ENCODE results near the gene CLEC20A. TPM values are rescaled to one million over a fixed set of nuclear protein-coding genes. Genes with fewer than 3 reads are reported as not detected.

CLEC20A gene
- total and polyA plus RNA-seq, 2 of the 8 experiments (the other 6 are each of a cell fraction or from before 2014, with no cell fraction given) = not detected

GRCh38 chr1:178451529-178451928, 45.2 kb downstream of the CLEC20A start:
- CTCF ChIA-PET (ENCODE audit: partially characterized antibody) = no interaction called here
- H3K79me1 ChIP-seq (ENCODE audit: low read depth, low read length) = no peaks in the 10 kb centered on the region
- no peak overlapping the region for H3K4me2 ChIP-seq (ENCODE audit: insufficient read depth in 1 of 2, low read depth in 2 of 2, low read length in 2 of 2)
- no peak overlapping the region for H2AFZ ChIP-seq (ENCODE audit: low read length)
- WGBS, 2 experiments (ENCODE audit: extremely low coverage in 1 of 2, insufficient coverage in 1 of 2, insufficient read length in 1 of 2, insufficient replicate concordance in 2 of 2, low coverage in 1 of 2, low lambda C conversion rate in 2 of 2, missing lambda C conversion rate in 1 of 2) = 92% methylated on average over 3 of the region's 3 CpGs; no CpG with 5 or more reads in 1 of the 2 experiments
- no peak overlapping the region for H2AK5ac ChIP-seq (ENCODE audit: low read depth, low read length)
- H3K27me3 ChIP-seq (replicated peaks in 1 of 4; ENCODE audit: control insufficient read depth in 3 of 4, extremely low read depth in 1 of 4, insufficient read depth in 3 of 4, low read length in 3 of 4) = no peaks in the 10 kb centered on the region
- peaks cover 0 to 11% (median 3%) of the 10 kb centered on the region in 4 experiments; a peak in 3 of 8 replicates for H3K36me3 ChIP-seq (ENCODE audit: control insufficient read depth in 2 of 4, insufficient read depth in 4 of 4, low read length in 3 of 4)
- no peak overlapping the region for H3K18ac ChIP-seq (ENCODE audit: extremely low read depth, low read length)
- H3K4ac ChIP-seq (replicated peaks; ENCODE audit: insufficient read length, low read depth, low read length) = no peak overlapping the region
- no peak overlapping the region for H3K14ac ChIP-seq (ENCODE audit: insufficient read length)
- no peaks in the 10 kb centered on the region for H3K4me1 ChIP-seq (replicated peaks in 1 of 4; ENCODE audit: control insufficient read depth in 3 of 4, insufficient read depth in 4 of 4, low read length in 3 of 4)
- H3K56ac ChIP-seq (replicated peaks; ENCODE audit: insufficient read length, low read depth, low read length) = no peak overlapping the region
- H3K79me2 ChIP-seq (ENCODE audit: control insufficient read depth in 1 of 2, insufficient read depth in 2 of 2, low read length in 2 of 2) = no peaks in the 10 kb centered on the region
- H3K9ac ChIP-seq (replicated peaks in 1 of 4; ENCODE audit: extremely low read depth in 1 of 4, low read depth in 3 of 4, low read length in 3 of 4) = no peak overlapping the region
- POLR2A ChIA-PET (ENCODE audit: partially characterized antibody) = no interaction called here
- no peak overlapping the region for H2BK15ac ChIP-seq (ENCODE audit: low read length)
- no peak overlapping the region for H2BK5ac ChIP-seq (ENCODE audit: low read depth, low read length)
- no peak overlapping the region for H2BK20ac ChIP-seq (ENCODE audit: low read length)
- no peak overlapping the region for H3K23ac ChIP-seq (ENCODE audit: insufficient read length)
- H4K5ac ChIP-seq (ENCODE audit: insufficient read length, low read depth, low read length) = no peak overlapping the region
- H4K20me1 ChIP-seq (replicated peaks in 1 of 2; ENCODE audit: control insufficient read depth in 1 of 2, insufficient read depth in 2 of 2, low read length in 2 of 2) = no peaks in the 10 kb centered on the region
- DNase-seq (ENCODE audit: low read depth in 1 of 2, low spot score in 2 of 2) (no peak), FAIRE-seq (no peak)
- no peak overlapping the region for H2BK120ac ChIP-seq (replicated peaks; ENCODE audit: low read depth, low read length)
- no peak overlapping the region for H4K91ac ChIP-seq (replicated peaks; ENCODE audit: insufficient read length, low read length)
- H3K9me3 ChIP-seq (ENCODE audit: insufficient read depth in 2 of 2, low read depth in 1 of 2, low read length in 1 of 2) = no peaks in the 10 kb centered on the region
- no peak overlapping the region for H3K27ac ChIP-seq (ENCODE audit: low read depth, low read length)
- H2BK12ac ChIP-seq (ENCODE audit: low read depth, low read length) = no peak overlapping the region
- H4K8ac ChIP-seq (ENCODE audit: extremely low read depth, insufficient read depth, low read length) = no peak overlapping the region
- H3K23me2 ChIP-seq (ENCODE audit: low read depth, low read length) = no peaks in the 10 kb centered on the region; the same call in 1 of the 2 replicates
- H3K4me3 ChIP-seq (ENCODE audit: extremely low read depth in 1 of 4, insufficient read depth in 2 of 4, low read depth in 3 of 4, low read length in 4 of 4) = no peak overlapping the region
- TF ChIP-seq BCL11A (IDR thresholded peaks at IDR 0.05; ENCODE audit: low read depth in 2 of 2, low read length in 2 of 2) = no peak
- no peak for TF ChIP-seq SRF (IDR thresholded peaks at IDR 0.05; ENCODE audit: low read depth, low read length)
- TF ChIP-seq ATF3 (IDR thresholded peaks at IDR 0.05; ENCODE audit: insufficient read depth, low read depth, low read length) = no peak
- TF ChIP-seq ATF2 (IDR thresholded peaks at IDR 0.05; ENCODE audit: low read length) = no peak
- TF ChIP-seq POLR2A (IDR thresholded peaks at IDR 0.05; ENCODE audit: control extremely low read depth in 1 of 2, low read depth in 2 of 2, low read length in 2 of 2) = no peak
- TF ChIP-seq NRF1 (IDR thresholded peaks at IDR 0.05; ENCODE audit: low read depth, low read length) = no peak
- no peak for TF ChIP-seq MAFK (IDR thresholded peaks at IDR 0.05; ENCODE audit: low read depth, low read length)
- TF ChIP-seq USF2 (IDR thresholded peaks at IDR 0.05; ENCODE audit: low read length) = no peak
- TF ChIP-seq YY1 (IDR thresholded peaks at IDR 0.05; ENCODE audit: low read depth, low read length) = no peak
- TF ChIP-seq POLR2AphosphoS5 (IDR thresholded peaks at IDR 0.05; ENCODE audit: low read depth, low read length) = no peak
- no peak for TF ChIP-seq TAF7 (optimal IDR thresholded peaks at IDR 0.05; ENCODE audit: borderline replicate concordance, low read depth, low read length)
- TF ChIP-seq EGR1 (IDR thresholded peaks at IDR 0.05; ENCODE audit: borderline replicate concordance, low read depth, low read length) = no peak

All from H1 (cell line).